Kidney (tissue), 14 donors: ENCODE measurements around the gene TEX12. TPM values are rescaled to one million over a fixed set of nuclear protein-coding genes. Genes with fewer than 3 reads are reported as not detected.
"Not testable (repeated sequence)": the region's sequence is repeated elsewhere in the genome, so short reads cannot be mapped to it uniquely, and the experiment has no call there.

Source experiments
- DNase-seq, 5 donors: peaks; one replicate each; pipeline ENCODE4 v3.0.0-alpha.2; 2013 to 2020
- FAIRE-seq: peaks from 2 replicates; lab custom pipeline; 2012; peaks lifted over from hg19 to GRCh38; lab: Jason Lieb, UNC
- H3K27ac ChIP-seq, 2 donors: one replicate each; pipeline ENCODE4 v1.7.0; 2013; ENCODE audit warnings: low read depth in 2 of 2, low read length in 2 of 2, inconsistent platforms in 1 of 2
- H3K27me3 ChIP-seq: one replicate; pipeline ENCODE4 v1.7.1; 2013; ENCODE audit warnings: low read length, inconsistent platforms; ENCODE audit not compliant: control insufficient read depth, insufficient read depth
- H3K36me3 ChIP-seq, 3 donors: one replicate each; pipeline versions ENCODE4 v1.7.0 to v1.7.1; 2013; ENCODE audit warnings: low read length in 3 of 3, control low read depth in 1 of 3, inconsistent platforms in 1 of 3; ENCODE audit not compliant: insufficient read depth in 3 of 3, control insufficient read depth in 2 of 3
- H3K4me1 ChIP-seq, 3 donors: one replicate each; pipeline versions ENCODE4 v1.7.0 to v1.7.1; 2013; ENCODE audit warnings: low read length in 3 of 3, inconsistent platforms in 1 of 3, low read depth in 1 of 3; ENCODE audit not compliant: control insufficient read depth in 2 of 3, insufficient read depth in 2 of 3
- H3K4me3 ChIP-seq, 3 donors: one replicate each; pipeline versions ENCODE4 v1.7.0 to v1.8.1; 2013; ENCODE audit warnings: low read length in 3 of 3, control low read depth in 1 of 3, inconsistent platforms in 1 of 3
- H3K9ac ChIP-seq, 3 donors: one replicate each; pipeline versions ENCODE4 v1.7.0 to v1.7.1; 2013; ENCODE audit warnings: low read length in 3 of 3, control low read depth in 1 of 3, inconsistent platforms in 1 of 3
- H3K9me3 ChIP-seq, 3 donors: one replicate each; pipeline versions ENCODE4 v1.7.0 to v1.7.1; 2013; ENCODE audit warnings: low read length in 3 of 3, control low read depth in 1 of 3, inconsistent platforms in 1 of 3; ENCODE audit not compliant: control insufficient read depth in 2 of 3, insufficient read depth in 1 of 3
- intact Hi-C: fragments of 100-400 bp; cut with DNase I; formaldehyde crosslinking; loops from one replicate; pipeline ENCODE4 v1.11.1; 2022
- polyA plus RNA-seq: library from polyadenylated mRNA; stranded (reverse); fragments of 350-450 nt; fragmentation: Illumina TruSeq; extraction: RNeasy Lipid Tissue Mini Kit (QIAGEN cat#74804); gene quantifications from one replicate; pipeline ENCODE4 v1.2.3, GENCODE V29; 2014; ENCODE audit warnings: low read depth, low replicate concordance; ENCODE audit not compliant: insufficient read depth
- total RNA-seq: library from RNA; stranded (reverse); fragmentation: NEBNext Ultra II Directional; extraction: Animal tissue kit (Norgen Biotek cat#: 25700); gene quantifications from one replicate; pipeline ENCODE4 v1.2.1, GENCODE V29; 2021
- TF ChIP-seq, protein P1 (sequence below): IDR thresholded peaks from 3 replicates; pipeline ENCODE4 v1.5.1; 2012; ENCODE audit warnings: mild to moderate bottlenecking, moderate library complexity, borderline replicate concordance; ENCODE audit not compliant: insufficient read depth; ENCODE audit errors: extremely low read depth
- donor health status: control.
- donor health status: control.
- donor health status: control.
- donor health status: control.
- donor health status: control.
- donor health status: DM: yes; HTN: yes; CAD: no.
- donor health status: Normal renal cell carcinoma (clear cell type).

Gene TEX12
- total and polyA plus RNA-seq, 2 donors from 2014 or later: not detected

DNA sequence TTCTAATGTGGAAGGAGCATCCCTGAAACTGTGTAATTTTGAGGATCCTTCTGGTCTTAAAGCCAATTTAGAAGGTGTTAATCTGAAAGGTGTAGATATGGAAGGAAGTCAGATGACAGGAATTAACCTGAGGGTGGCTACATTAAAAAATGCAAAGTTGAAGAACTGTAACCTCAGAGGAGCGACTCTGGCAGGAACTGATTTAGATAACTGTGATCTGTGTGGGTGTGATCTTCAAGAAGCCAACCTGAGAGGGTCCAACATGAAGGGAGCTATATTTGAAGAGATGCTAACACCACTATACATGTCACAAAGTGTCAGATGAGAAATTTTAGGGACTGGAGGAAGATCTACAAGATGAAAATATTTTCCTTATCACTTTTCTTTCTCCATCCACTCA, 15.7 kb downstream of the TEX12 start:
- H3K9ac ChIP-seq: no peak overlapping the region
- no peaks in the 10 kb centered on the region for H3K9me3 ChIP-seq
- H3K36me3 ChIP-seq: no peaks in the 10 kb centered on the region
- DNase-seq (no peak), FAIRE-seq (no peak)
- H3K4me1 ChIP-seq: no peaks in the 10 kb centered on the region
- H3K27me3 ChIP-seq: no peaks in the 10 kb centered on the region
- H3K27ac ChIP-seq: no peak overlapping the region
- TF ChIP-seq, protein P1, sequence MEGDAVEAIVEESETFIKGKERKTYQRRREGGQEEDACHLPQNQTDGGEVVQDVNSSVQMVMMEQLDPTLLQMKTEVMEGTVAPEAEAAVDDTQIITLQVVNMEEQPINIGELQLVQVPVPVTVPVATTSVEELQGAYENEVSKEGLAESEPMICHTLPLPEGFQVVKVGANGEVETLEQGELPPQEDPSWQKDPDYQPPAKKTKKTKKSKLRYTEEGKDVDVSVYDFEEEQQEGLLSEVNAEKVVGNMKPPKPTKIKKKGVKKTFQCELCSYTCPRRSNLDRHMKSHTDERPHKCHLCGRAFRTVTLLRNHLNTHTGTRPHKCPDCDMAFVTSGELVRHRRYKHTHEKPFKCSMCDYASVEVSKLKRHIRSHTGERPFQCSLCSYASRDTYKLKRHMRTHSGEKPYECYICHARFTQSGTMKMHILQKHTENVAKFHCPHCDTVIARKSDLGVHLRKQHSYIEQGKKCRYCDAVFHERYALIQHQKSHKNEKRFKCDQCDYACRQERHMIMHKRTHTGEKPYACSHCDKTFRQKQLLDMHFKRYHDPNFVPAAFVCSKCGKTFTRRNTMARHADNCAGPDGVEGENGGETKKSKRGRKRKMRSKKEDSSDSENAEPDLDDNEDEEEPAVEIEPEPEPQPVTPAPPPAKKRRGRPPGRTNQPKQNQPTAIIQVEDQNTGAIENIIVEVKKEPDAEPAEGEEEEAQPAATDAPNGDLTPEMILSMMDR: no peak
- H3K4me3 ChIP-seq: no peak overlapping the region
- intact Hi-C loops: no loop called here

DNA sequence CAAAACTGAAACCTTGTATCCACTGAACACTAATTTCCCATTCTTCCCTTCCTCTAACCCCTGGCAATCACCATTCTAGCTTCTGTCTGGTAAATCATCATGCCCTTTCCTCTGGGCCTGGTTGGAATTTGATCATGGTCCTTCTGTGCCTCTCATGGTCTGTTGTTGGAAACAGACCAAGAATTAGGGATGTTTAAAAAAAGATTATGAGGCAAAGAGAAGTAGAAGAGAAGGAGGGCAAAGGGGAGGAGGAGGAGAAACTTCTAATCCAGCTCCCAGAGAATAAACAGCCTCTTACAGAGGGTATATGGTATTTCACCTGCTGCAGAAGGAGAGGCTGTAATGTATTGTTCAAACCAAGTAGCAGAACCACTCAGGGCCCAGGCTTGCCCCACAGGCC, 18.7 kb downstream of the TEX12 start:
- FAIRE-seq (no peak), DNase-seq (no peak)
- no peaks in the 10 kb centered on the region for H3K27me3 ChIP-seq
- H3K27ac ChIP-seq: no peak overlapping the region
- no peak overlapping the region for H3K4me3 ChIP-seq
- no peak overlapping the region for H3K9ac ChIP-seq
- H3K4me1 ChIP-seq: no peaks in the 10 kb centered on the region
- H3K36me3 ChIP-seq: no peaks in the 10 kb centered on the region
- intact Hi-C loops: no loop called here
- TF ChIP-seq, protein P1: no peak
- H3K9me3 ChIP-seq: no peaks in the 10 kb centered on the region

DNA sequence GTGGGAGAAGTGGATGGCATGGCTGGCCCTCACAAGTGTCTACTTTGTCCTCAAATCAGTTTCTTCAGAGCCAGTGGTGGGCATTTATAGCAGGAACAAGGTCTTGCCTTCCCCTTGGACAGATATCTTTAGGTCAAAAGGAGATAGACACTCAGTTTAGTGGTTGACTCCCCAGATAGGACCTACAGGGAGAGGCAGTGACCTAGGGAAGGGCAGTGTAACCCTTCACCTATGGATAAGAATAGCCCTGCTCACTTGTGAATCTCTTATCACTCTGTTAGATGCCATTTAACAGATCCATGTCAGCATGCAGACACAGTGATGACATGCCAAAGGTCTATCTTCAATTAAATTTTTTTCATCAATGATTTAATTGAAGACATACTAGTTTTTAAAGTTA, 19.1 kb downstream of the TEX12 start:
- intact Hi-C loops: no loop called here
- FAIRE-seq (no peak), DNase-seq (no peak)
- Histone ChIP-seq H3K4me1 (no peaks in the 10 kb centered on the region), H3K9ac (no peak overlapping the region), H3K9me3 (no peaks in the 10 kb centered on the region), H3K4me3 (no peak overlapping the region), H3K27ac (no peak overlapping the region), H3K27me3 (no peaks in the 10 kb centered on the region), H3K36me3 (no peaks in the 10 kb centered on the region)
- TF ChIP-seq, protein P1: no peak

DNA sequence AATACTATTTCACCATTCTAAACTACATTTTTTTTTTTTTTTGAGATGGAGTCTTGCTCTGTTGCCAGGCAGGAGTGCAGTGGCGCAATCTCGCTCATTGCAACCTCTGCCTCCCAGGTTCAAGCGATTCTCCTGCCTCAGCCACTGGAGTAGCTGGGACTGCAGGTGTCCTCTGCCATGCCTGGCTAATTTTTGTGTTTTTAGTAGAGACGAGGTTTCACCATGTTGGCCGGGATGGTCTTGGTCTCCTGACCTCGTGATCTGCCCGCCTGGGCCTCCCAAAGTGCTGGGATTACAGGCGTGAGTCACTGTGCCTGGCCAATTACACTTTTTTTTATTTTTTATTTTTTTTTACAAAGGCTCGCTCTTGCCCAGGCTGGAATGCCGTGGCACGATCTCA, 27.9 kb downstream of the TEX12 start:
- peak in 1 of 5 donors; percentile 67 for DNase-seq
- intact Hi-C loops: not testable (repeated sequence)

More for the DNA sequence above, 27.9 kb downstream of the TEX12 start:
- H3K9ac ChIP-seq, H3K27ac ChIP-seq, FAIRE-seq, H3K4me1 ChIP-seq, H3K36me3 ChIP-seq, H3K27me3 ChIP-seq, H3K9me3 ChIP-seq, H3K4me3 ChIP-seq: not testable (repeated sequence)
